Posterior cingulate gyrus (tissue), 11 donors: ENCODE data around the gene UBE4B.
"Not testable (repeated sequence)": the region's sequence is repeated elsewhere in the genome, so short reads cannot be mapped to it uniquely, and the experiment has no call there.

Experiments
- DNase-seq, 10 donors: peaks; one replicate each; pipeline versions ENCODE4 v3.0.0 to v3.0.0-alpha.2; 2020 to 2021; ENCODE audit warnings: mixed read lengths in 3 of 10
- intact Hi-C: fragments of 100-400 bp; cut with DNase I; formaldehyde crosslinking; loops from one replicate; pipeline ENCODE4 v1.15.1; 2023

UBE4B gene

DNA sequence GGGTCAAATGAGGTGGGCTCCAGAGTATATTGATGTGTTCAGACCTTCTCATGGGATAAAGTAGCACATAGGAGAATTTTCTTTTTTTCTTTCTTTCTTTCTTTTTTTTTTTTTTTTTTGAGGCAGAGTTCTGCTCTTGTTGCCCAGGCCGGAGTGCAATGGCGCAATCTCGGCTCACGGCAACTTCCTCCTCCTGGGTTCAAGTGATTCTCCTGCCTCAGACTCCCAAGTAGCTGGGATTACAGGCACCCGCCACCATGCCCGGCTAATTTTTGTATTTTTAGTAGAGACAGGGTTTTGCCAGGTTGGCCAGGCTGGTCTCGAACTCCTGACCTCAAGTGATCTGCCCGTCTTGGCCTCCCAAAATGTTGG, 74.7 kb downstream of the UBE4B start:
- intact Hi-C loops: loop anchor here (5.0 kb wide), 1 partner anchor 75 kb away; the partner anchor contains the start of gene UBE4B
- DNase-seq: not testable (repeated sequence)

DNA sequence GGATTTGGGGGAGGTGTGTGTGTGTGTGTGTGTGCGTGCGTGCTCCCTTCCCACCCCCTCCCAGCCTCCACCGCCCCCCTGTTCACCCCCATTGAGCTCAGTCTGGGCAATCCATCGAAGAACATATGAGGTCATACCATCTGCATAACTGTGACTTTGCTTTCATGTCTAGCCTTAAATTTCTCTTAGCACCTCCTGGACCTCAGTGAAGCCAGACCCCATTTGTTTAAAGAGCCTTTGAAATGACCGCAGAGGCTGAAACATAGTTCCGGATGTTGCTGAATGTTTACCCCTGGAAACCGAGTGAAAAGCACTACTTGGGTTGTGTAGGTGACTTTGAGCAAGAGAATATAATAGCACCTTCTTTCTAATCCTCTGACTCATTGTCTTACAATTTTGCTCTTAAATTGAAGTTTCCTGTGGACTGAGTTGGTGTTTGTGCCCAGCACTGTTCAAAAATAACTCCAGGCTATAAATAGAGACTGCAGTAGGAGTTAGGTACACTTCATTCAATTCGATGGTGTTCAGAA, 75.4 kb downstream of the UBE4B start:
- no peak for DNase-seq
- intact Hi-C loops: loop anchor here (5.0 kb wide), 1 partner anchor 76 kb away; the partner anchor contains the start of gene UBE4B

DNA sequence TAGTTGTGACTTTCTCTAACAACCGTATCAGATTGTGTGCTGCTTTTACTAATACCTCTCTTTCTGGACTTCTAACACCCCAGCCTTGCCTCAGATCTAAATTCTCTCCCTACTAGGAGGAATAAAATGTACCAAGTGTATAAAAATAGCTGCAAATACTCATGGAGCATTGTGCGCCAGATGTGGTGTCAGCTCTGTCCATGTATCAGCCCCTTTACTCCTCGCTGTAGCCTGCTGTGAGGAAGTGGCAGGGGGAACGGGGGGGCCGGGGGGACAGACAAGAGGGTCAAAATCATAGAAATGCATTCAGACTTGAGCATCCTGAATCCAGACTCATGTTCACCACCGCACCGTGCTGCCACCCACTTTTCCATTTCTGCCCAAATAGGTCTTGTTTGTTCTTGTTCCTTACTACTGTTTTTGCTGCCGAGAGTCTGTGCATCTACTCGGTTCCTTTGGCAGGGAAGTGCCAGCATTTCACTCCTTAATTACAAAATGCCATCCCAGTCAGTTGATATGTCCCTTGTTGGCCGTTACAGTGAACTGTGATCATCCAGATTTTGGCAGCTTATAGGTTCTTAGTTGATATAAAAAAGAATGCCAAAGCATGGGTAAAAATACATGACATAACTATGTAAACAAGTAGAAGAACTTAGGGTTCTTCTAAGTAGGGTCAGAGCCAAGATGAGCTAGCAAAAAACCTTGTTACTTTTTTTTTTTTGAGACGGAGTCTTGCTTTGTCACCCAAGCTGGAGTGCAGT, 76.4 kb downstream of the UBE4B start:
- DNase-seq: peak in 5 of 10 donors; percentile 11 to 82 (median 29)
- intact Hi-C loops: loop anchor here (5.0 kb wide), 1 partner anchor 77 kb away; the partner anchor contains the start of gene UBE4B

GRCh38 chr1:10113501-10113900, 80.7 kb downstream of the UBE4B start:
- DNase-seq: peak in 8 of 10 donors; percentile 34 to 94 (median 56)
- intact Hi-C loops: no loop called here

DNA sequence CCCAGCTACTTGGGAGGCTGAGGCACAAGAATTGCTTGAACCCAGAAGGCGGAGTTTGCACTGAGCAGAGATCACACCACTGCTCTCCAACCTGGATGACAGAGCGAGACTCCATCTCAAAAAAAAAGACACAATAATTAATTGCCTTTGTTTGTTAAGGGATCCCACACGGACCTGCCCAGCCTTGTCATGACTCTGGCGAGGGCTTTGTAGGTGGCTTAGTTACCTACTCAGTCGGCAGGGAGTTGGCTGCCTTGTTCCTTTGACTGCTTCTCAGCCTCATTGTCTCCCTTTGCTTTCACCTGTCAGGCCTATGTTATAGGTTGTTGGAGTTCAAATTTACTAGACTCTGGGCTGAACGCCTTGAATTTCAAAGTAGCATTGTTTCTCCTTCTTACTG, 82.0 kb downstream of the UBE4B start:
- intact Hi-C loops: no loop called here
- DNase-seq: peak in 1 of 10 donors; percentile 17

GRCh38 chr1:10117132-10117531, 84.4 kb downstream of the UBE4B start:
- intact Hi-C loops: no loop called here
- no peak for DNase-seq

- DNase-seq: no peak
- intact Hi-C loops: no loop called here
Observed at GRCh38 chr1:10117865-10118264, 85.1 kb downstream of the UBE4B start.

GRCh38 chr1:10121688-10122087, 88.9 kb downstream of the UBE4B start:
- DNase-seq: no peak
- intact Hi-C loops: no loop called here

DNA sequence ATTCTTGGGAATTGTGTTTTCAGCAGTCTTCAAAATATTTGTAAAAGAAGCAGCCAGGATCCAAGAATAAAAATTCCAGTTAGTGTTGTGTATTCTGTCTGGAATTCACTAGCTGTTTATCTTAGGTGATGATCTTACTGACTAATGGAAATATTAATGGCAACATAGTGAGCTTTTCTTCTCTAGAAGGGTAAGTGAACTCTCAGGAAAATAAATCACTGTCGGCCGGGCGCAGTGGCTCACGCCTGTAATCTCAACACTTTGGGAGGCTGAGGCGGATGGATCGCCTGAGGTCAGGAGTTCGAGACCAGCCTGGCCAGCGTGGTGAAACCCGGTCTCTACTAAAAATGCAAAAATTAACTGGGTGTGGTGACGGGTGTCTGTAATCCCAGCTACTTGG, 90.2 kb downstream of the UBE4B start:
- peak in 1 of 10 donors; percentile 40 for DNase-seq

GRCh38 chr1:10128101-10128765, 95.5 kb downstream of the UBE4B start:
- intact Hi-C loops: no loop called here
- DNase-seq: peak in 3 of 10 donors; percentile 17 to 48 (median 39)

More for the DNA sequence above, 90.2 kb downstream of the UBE4B start:
- intact Hi-C loops: no loop called here

GRCh38 chr1:10132316-10132715, 99.6 kb downstream of the UBE4B start:
- intact Hi-C loops: no loop called here
- DNase-seq: no peak

GRCh38 chr1:10132852-10133251, 100.1 kb downstream of the UBE4B start:
- DNase-seq: peak in 1 of 10 donors; percentile 32
- intact Hi-C loops: no loop called here

- no peak for DNase-seq
- intact Hi-C loops: no loop called here
Observed at GRCh38 chr1:10140981-10141380, 108.2 kb downstream of the UBE4B start.

DNA sequence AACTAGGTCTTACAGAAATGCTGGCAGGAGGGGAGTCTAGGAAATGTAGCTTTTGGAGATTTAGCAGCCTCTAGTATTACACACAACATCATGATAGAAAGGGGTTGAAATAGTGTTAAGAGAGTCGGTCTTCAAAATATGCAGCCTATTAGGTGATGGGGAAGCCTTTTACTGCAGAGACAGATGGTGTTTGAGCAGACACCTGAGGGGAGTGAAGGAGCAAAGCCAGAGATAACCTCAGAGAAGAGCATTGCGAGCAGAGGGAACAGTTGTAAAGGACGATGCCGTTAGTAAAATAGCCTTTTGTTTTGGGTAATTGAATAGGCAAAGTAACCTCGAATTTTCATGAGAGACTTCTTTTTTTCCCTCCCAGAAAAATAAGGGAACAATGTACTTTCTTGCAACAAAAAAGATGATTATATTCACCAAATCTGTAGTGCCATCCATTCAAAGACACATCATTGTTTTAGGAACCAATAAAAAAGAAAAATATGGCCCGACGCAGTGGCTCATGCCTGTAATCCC, 111.3 kb downstream of the UBE4B start:
- DNase-seq: no peak
- intact Hi-C loops: no loop called here

DNA sequence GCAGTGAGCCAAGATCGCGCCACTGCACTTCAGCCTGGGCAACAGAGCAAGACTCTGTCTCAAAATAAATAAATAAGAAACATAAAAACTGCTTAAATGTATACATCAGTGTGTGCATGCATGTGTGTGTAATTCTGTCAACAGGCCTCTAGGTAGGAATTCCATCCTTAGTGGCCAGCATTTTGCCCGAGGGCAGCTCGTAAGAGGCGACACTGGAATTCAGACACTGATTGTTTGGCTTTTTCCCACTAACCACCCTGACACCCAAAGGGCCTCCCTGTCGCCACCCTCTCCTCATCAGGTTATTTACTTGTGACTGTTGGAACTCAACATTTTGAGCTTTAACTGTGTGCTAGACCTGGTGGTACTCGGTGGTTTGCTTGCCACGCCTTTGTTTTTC, 113.6 kb downstream of the UBE4B start:
- DNase-seq: no peak
- intact Hi-C loops: no loop called here

GRCh38 chr1:10149231-10149630, 116.5 kb downstream of the UBE4B start:
- DNase-seq: no peak
- intact Hi-C loops: no loop called here

DNA sequence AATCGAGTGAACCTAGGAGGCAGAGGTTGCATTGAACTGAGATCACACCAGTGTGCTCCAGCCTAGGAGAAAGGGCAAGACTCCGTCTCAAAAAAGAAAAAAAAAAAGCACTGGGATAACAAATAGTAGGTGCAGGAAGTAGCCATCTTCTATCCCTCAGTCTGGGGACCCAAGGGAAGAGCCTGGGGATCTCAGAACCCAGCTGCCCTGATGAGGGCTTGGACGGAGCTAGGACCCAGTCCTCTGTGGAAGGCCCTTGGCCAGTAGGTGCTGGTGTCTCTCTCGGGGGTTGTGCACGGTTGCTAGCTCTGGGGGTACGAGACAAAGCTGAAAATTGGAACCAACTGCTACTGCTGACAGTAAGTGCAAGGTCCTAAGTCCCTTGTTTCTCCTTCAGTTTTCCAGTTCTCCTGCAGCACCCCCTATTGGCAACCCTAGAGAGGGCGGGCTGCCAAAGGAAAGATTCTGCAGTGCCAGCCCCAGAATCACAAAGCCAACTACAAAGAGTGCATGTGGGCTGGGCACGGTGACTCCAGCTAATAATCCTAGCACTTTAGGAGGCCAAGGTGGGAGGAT, 120.0 kb downstream of the UBE4B start:
- intact Hi-C loops: loop anchor here (2.0 to 5.0 kb wide), 3 partner anchors 120 to 278 kb away; partner anchors contain the start of gene UBE4B
- DNase-seq: peak; percentile 33 to 96 (median 80)

- DNase-seq: no peak
Observed at GRCh38 chr1:10155087-10155712, 122.4 kb downstream of the UBE4B start.

GRCh38 chr1:10160173-10160572, 127.4 kb downstream of the UBE4B start:
- intact Hi-C loops: no loop called here
- DNase-seq: no peak

More at GRCh38 chr1:10155087-10155712, 122.4 kb downstream of the UBE4B start:
- intact Hi-C loops: no loop called here

DNA sequence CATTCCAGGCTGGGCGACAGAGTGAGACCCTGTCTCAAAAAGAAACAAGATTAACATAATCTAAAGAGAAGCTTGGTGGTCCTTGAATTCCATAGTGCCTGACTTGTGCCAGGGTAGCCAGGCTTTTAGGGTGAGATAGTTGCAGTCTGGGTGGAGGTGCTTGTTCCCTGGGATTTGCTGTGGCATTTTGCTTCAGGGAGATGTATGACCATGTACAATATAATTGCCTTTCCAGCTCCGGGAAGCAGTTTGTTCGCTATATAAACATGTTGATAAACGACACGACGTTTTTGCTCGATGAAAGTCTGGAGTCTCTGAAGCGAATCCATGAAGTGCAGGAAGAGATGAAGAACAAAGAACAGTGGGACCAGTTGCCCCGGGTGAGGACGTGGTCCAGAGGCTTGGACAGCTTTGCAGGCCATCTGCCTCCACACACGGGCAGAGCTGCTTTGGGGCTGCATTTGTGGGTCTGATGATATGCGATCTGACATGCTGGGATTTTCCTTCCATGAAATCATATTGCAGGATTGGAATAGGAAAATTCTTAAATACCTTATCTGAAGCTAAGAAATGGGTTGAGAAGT, 128.2 kb downstream of the UBE4B start:
- intact Hi-C loops: no loop called here
- DNase-seq: peak in 6 of 10 donors; percentile 33 to 92 (median 54)
